NCI-H226 (cell line): ENCODE measurements around the gene PRKN.
"Not testable (repeated sequence)": the region's sequence is repeated elsewhere in the genome, so short reads cannot be mapped to it uniquely, and the experiment has no call there.

Experiments
- DNase-seq: peaks from one replicate; pipeline ENCODE4 v3.0.0-alpha.2; 2015

PRKN gene

GRCh38 chr6:161314541-161315245 lies 1412.9 kb downstream of the PRKN start:
- DNase-seq = not testable (repeated sequence)

- no peak for DNase-seq
Observed at GRCh38 chr6:161313940-161314509, 1413.5 kb downstream of the PRKN start.

GRCh38 chr6:161313475-161313874 lies 1414.1 kb downstream of the PRKN start:
- DNase-seq = not testable (repeated sequence)

GRCh38 chr6:161309774-161310173 lies 1417.8 kb downstream of the PRKN start:
- not testable (repeated sequence) for DNase-seq

GRCh38 chr6:161308075-161308655 lies 1419.4 kb downstream of the PRKN start:
- no peak for DNase-seq

- no peak for DNase-seq
Observed at GRCh38 chr6:161305860-161306259, 1421.7 kb downstream of the PRKN start.

GRCh38 chr6:161303628-161304340 lies 1423.8 kb downstream of the PRKN start:
- DNase-seq = no peak

- no peak for DNase-seq
Observed at GRCh38 chr6:161302949-161303348, 1424.6 kb downstream of the PRKN start.

GRCh38 chr6:161301338-161301737 lies 1426.2 kb downstream of the PRKN start:
- peak; percentile 83 for DNase-seq

- DNase-seq = no peak
Observed at GRCh38 chr6:161300823-161301222, 1426.7 kb downstream of the PRKN start.

GRCh38 chr6:161299726-161300125 lies 1427.8 kb downstream of the PRKN start:
- no peak for DNase-seq
